ENCODE data around the gene HSPH1.
"Not testable (repeated sequence)": the region's sequence is repeated elsewhere in the genome, so short reads cannot be mapped to it uniquely, and the experiment has no call there.

HSPH1 gene

DNA sequence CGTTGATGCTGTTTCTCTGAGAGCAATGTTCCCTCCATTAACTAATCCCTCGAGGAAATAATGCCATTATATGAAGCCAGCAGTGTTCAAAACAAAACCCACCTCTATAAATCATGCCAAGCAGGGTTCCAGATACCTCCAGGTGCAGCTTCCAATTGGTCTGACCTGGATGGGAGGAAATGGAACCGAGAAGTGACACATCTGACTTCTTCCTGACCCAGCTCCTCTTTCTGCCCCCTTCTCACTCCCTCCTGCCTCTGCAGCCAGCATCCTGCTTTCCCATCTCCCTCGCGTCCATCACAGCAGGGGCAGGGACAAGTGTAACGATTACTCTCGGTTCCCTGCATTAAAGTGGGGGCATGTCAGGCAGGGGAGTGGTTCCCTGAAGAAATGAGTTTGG, 37.5 kb downstream of the HSPH1 start:
- no peak for DNase-seq

- DNase-seq = no peak
Measured at GRCh38 chr13:31122544-31123260, 39.0 kb downstream of the HSPH1 start.

DNA sequence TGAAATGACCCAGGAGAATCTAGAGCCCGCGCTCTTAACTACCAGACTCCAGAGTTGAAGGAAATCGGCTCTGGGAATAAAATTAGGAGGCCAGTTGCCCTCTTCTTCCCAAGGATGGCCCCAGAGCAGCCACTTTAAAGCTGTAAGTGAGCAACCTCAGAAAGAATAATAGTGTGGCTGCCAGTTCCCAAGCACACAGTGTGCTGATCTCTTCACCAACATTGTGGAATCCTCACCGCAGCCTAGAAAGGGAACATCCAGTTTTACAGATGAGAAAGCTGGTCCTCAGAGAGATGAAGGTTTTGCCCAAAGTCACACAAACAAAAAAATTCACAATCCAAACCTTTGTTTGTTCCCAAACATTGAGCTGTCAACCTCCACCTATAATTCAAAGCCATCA, 39.6 kb downstream of the HSPH1 start:
- no peak for DNase-seq

DNA sequence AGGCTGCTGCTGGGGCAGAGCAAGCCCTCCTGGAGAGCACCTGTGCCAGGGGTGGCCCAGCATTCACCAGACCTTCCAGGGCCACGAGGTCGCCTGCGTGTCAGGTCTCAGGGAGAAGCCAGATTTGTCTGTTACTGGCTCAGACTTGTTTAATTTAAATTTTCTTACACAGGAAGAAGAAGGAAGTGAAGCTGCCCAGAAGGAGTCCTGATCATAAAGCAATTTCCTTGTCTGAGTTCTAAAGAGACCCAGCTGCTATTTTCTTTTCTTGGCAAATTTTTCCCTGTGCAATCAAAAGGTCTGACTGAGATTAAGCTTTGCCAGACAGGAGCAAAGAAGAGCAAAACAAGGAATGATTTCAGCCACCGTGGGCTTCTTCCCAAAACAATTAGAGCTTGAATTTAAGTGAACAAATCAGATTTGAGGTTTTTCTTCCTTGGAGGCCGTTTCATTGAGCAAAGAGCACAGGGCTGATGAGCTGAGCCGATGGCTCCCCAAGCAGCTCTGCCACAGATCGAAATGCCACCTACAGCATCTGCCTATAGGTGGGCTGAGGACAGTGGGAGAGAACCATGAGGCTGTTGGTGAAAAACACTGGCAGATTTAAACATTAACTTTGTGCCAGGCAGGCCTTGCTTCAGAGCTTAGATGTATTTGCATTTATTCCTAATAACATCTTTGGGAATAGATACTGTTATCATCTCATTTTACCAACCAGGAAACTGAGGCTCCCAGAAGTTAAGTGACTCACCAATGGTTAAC, 40.1 kb downstream of the HSPH1 start:
- no peak for DNase-seq

GRCh38 chr13:31119966-31120700, 41.6 kb downstream of the HSPH1 start:
- DNase-seq = no peak

- no peak for DNase-seq
Measured at GRCh38 chr13:31119526-31119925, 42.2 kb downstream of the HSPH1 start.

DNA sequence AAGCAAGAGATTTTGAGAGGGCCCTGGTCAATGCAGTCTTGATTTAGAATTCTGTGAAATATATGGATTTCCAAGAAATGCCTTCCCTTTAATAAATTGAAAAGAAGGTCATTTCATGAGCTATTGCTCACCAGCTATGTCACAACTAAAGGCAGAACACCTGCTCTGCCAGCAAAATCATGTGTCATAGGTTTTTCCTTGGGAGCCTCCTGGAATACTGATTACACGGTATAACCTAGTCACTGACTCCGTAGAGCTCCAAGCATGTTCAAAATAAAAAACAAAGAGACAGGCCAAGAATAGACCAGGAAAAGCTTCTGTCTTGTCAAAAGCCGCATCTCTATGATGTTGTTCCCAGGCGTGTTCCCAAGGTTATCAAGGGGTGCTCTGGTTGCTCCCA, 45.5 kb downstream of the HSPH1 start:
- no peak for DNase-seq

DNA sequence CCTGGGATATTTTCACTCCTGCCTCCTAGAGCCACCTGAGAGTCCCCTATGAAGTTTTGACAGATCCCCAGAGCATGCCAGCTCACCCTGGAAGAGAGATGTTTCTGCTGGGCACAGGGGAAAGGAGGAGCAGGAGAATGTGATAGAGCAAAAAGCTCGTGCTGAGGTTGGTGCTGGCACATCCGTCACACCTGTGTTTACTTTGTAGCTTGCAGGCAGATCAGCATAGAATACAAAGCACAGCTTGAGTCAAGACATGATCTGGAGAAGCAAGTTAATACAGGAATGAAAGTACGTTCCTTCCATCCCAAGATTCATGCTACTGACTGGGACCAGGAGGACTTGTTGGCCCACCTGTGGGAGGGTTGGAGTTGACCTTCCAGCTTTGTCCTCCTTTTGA, 46.1 kb downstream of the HSPH1 start:
- no peak for DNase-seq

DNA sequence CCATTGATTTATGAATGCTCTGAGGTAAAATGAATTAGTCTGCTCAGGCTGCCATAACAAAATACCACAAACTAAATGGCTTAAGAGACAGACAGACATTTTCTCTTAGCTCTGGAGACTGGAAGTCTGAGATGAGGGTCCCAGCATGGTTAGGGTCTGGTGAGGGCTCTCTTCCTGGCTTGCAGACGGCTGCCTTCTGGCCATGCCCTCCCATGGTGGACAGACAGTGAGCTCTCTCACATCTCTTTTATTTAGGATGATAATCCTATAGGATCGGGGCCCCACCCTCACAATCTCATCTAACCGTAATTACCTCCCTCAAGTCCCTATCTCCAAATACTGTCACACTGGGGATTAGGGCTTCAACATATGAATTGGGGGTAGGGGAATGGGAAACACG, 47.1 kb downstream of the HSPH1 start:
- no peak for DNase-seq

GRCh38 chr13:31111136-31111535, 50.6 kb downstream of the HSPH1 start:
- no peak for DNase-seq

DNA sequence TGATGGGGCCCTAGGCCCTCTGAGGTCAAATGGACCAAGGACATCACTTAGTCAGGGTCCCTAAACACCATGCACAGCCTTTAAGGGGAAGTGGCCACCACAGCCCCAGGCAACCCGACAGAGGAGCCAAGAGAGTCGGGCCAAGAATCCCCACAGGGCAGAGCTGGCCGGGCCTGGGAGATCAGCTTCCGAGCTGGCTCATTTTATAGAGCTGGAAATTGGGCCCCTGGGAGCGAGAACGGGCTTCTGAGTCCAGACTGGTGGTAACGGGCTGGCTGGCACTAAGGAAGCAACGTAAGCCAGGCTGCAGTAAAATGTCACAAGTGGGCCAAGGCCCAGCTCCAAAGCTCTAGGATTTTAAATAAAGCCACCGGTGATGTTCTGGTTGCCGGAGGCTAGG, 51.1 kb downstream of the HSPH1 start:
- DNase-seq = no peak

DNA sequence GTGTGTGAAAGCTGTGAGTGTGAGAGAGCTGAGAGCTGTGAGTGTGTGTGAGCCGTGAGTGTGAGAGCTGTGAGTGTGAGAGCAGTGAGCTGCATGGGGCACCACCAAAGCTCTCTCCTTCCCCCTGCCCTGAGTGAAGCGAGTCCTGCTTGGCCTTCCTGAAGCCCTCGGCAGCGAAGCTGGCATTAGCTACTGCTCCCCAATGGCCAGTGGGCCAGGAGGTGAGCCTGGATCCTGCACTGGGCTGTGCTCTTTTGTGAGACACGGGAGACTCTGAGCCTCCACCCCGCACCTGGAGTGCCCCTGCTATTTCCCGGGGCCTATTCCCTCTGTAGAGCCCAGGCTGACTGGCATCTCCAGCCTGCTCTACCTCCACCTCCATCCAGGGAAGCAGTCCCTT, 51.5 kb downstream of the HSPH1 start:
- no peak for DNase-seq

DNA sequence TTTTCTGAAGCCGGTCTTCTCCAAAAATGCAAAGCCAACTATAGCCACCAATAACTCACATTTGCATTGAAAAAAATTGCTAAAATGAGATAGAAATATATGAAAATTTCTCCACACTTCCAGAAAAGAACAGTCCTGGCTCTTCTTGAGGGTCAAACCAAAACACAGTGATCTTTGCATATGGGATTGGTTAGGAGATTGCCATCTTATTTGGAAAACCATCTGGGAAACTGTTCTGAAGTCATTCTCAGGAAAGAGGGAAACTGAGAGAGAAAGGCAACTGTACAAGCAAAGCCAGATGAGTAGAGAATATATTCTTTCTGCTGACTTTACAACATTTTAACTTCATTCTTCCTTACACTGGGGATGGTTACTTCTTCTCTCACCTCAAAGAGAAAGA, 54.6 kb downstream of the HSPH1 start:
- DNase-seq = no peak

- no peak for DNase-seq
Measured at GRCh38 chr13:31105856-31106255, 55.8 kb downstream of the HSPH1 start.

GRCh38 chr13:31105020-31105795, 56.5 kb downstream of the HSPH1 start:
- DNase-seq = no peak

- no peak for DNase-seq
Measured at GRCh38 chr13:31102905-31103304, 58.8 kb downstream of the HSPH1 start.

GRCh38 chr13:31101472-31102170, 60.1 kb downstream of the HSPH1 start:
- no peak for DNase-seq

DNA sequence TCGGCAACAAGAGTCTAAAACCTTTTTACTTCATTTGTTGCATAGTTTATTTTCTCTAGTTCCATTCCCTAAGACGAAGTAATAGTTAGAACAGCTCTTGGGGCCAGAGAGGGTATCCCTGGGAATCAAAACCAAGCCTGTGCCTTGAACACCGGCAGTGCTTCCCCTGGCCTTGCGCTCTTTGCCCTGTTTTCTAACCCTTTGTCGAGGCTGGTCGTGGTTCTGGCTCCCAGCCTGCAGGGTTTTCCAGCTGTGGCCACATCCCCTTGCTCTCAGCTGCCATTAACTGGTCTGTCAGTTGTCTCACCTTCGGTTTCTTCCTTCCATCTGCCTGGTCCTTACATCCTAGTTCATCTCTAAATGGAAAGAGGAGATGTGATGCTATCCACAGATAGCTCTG, 61.0 kb downstream of the HSPH1 start:
- DNase-seq = no peak

DNA sequence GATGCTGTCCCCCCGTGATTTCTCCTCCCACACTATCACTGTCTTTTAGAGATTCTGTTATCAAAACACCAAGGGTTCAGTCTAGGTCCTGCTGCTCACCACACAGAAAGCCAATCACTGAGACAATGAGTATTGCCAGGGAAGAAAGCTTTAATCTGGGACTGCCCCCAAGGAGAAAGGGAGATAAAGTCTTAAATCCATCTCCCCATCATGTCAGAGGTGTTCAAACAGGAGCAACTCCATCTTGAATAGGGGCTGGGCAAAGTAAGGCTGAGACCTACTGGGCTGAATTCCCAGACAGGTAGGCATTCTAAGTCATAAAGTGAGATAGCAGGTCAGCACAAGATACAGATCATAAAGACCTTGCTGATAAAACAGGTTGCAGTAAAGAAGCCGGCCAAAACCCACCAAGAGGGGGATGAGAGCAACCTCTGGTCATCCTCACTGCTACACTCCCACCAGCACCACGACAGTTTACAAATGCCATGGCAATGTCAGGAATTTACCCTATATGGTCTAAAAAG, 63.7 kb downstream of the HSPH1 start:
- not testable (repeated sequence) for DNase-seq

DNA sequence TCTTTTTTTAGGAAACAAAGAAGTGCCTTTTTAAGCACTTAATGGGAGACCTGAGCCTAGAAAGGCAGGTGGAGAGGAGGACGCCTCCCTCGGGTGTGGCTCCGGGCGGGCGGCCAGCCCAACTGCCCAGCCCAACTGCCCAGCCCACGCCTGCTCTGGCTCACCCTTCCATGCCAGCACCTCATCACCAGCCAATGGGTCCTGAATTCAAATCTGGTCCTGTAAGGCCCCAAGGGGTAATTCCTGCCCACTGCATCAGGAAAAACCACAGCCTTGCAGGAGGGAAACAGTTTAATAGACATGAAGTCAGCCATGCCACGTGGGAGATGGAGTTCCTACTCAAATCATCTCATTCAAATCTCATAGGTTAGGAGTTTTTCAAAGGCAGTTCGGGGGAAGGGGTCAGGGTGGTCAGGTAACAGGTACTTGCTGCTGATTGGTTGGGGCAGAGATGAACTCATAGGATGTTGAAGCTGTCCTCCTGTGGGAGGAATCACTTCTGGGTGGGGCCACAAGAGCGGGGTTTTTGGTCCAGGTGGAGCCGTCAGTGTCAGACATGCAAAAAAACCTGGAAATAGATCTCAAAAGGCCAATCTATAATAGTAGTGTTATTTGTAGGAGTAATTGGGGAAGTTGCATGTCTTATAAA, 64.9 kb downstream of the HSPH1 start:
- DNase-seq = no peak

DNA sequence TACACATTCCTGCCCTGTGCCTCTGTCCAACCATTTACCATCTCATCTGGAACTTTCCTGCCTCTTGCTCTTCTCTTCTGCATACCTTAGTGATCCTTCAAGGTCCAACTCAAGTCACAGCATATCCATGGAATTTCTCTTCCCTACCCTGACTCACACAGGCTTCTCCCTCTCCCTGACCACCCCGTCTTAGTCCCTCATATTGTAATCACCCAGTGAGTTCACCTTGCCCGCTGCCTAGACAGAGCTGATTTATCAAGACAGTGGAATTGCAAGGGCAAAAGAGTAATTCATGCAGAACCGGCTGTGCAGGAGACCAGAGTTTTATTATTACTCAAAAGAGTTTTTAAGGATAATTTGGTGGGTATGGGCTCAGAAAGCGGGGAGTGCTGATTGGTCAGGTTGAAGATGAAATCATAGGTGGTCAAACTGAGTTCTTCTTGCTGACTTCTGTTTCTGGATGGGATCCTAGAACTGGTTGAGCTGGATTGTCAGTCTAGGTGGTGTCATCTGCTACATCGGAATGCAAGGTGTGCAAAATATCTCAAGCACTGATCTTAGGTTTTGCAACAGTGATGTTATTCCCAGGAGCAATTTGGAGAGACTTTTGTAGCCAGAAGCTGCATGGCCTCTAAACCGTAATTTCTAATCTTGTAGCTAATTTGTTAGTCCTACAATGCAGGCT, 67.2 kb downstream of the HSPH1 start:
- no peak for DNase-seq

All from NCI-H1436 (cell line).